SH-SY5Y (cell line): ENCODE measurements around the gene ZFP82.

ENCODE experiments used
- GATA2 ChIP-seq: IDR thresholded peaks from 2 replicates; pipeline ENCODE4 v1.6.1; 2011; ENCODE audit warnings: mild to moderate bottlenecking, low read depth, low read length
- GATA3 ChIP-seq: IDR thresholded peaks from 2 replicates; pipeline ENCODE4 v1.6.1; 2011; ENCODE audit warnings: low read depth, mild to moderate bottlenecking, low read length, moderate library complexity

GRCh38 chr19:36378625-36379509 is 39.6 kb downstream of the ZFP82 start, which contains the start of gene ZFP14:
- no peak for TF ChIP-seq GATA2
- TF ChIP-seq GATA3: no peak
